AG10803 (cell line): ENCODE results near the gene CNTNAP4.

ENCODE experiments used
- DNase-seq: peaks from one replicate; pipeline ENCODE4 v3.0.0; 2010; ENCODE audit warnings: low read depth
- H3K4me3 ChIP-seq: 2 replicates; pipeline ENCODE4 v1.5.1; 2011; ENCODE audit warnings: mild to moderate bottlenecking, low read length, control low read depth
- CTCF ChIP-seq: conservative IDR thresholded peaks from 2 replicates; pipeline ENCODE4 v1.5.1; 2011; ENCODE audit warnings: mild to moderate bottlenecking, low read length, control low read depth, inconsistent platforms

Gene CNTNAP4

GRCh38 chr16:76243620-76244019, 33.6 kb upstream of the CNTNAP4 start:
- DNase-seq: no peak
- no peak overlapping the region for H3K4me3 ChIP-seq
- no peak for TF ChIP-seq CTCF

GRCh38 chr16:76246587-76246986, 30.6 kb upstream of the CNTNAP4 start:
- TF ChIP-seq CTCF: no peak
- DNase-seq: no peak
- no peak overlapping the region for H3K4me3 ChIP-seq

GRCh38 chr16:76265434-76266045, 11.7 kb upstream of the CNTNAP4 start:
- no peak overlapping the region for H3K4me3 ChIP-seq
- peak; percentile 21 for TF ChIP-seq CTCF
- DNase-seq: no peak

- TF ChIP-seq CTCF: no peak
Observed at GRCh38 chr16:76268824-76269223, 8.4 kb upstream of the CNTNAP4 start.

GRCh38 chr16:76277460-76278030, 344 bp downstream of the CNTNAP4 start:
- no peak overlapping the region for H3K4me3 ChIP-seq
- DNase-seq: no peak
- no peak for TF ChIP-seq CTCF

More at GRCh38 chr16:76268824-76269223, 8.4 kb upstream of the CNTNAP4 start:
- no peak overlapping the region for H3K4me3 ChIP-seq
- no peak for DNase-seq

GRCh38 chr16:76278086-76278485, 885 bp downstream of the CNTNAP4 start:
- no peak for TF ChIP-seq CTCF
- no peak overlapping the region for H3K4me3 ChIP-seq
- DNase-seq: no peak

GRCh38 chr16:76278980-76279379, 1.8 kb downstream of the CNTNAP4 start:
- H3K4me3 ChIP-seq: no peak overlapping the region
- no peak for DNase-seq
- no peak for TF ChIP-seq CTCF
